ENCODE results near the gene GFOD1.

GRCh38 chr6:13357551-13358075 lies 129.8 kb downstream of the GFOD1 start:
- no peak for TF ChIP-seq CHD4 (IDR thresholded peaks at IDR 0.05)
- no peak for TF ChIP-seq CTCF (IDR thresholded peaks at IDR 0.05 in 2 of 3, conservative IDR thresholded peaks at IDR 0.05 in 1 of 3; ENCODE audit: control insufficient read depth in 2 of 3, extremely low read depth in 1 of 3, insufficient read depth in 1 of 3, low read depth in 3 of 3, low read length in 3 of 3)
- no peak for TF ChIP-seq NFXL1 (IDR thresholded peaks at IDR 0.05; ENCODE audit: borderline replicate concordance)
- no peak for TF ChIP-seq JUNB (IDR thresholded peaks at IDR 0.05)
- no peak for TF ChIP-seq SMC3 (IDR thresholded peaks at IDR 0.05; ENCODE audit: borderline replicate concordance, low read length)
- TF ChIP-seq ZBTB33 (IDR thresholded peaks at IDR 0.05): no peak
- TF ChIP-seq MAX (IDR thresholded peaks at IDR 0.05; ENCODE audit: low read depth, low read length): no peak
- no peak for TF ChIP-seq TCF12 (IDR thresholded peaks at IDR 0.05; ENCODE audit: low read depth, low read length)
- TF ChIP-seq YBX1 (IDR thresholded peaks at IDR 0.05): no peak
- TF ChIP-seq REST (IDR thresholded peaks at IDR 0.05; ENCODE audit: low read depth, low read length): no peak
- no peak for TF ChIP-seq ZNF384 (IDR thresholded peaks at IDR 0.05; ENCODE audit: borderline replicate concordance, low read depth, low read length)
- no peak for TF ChIP-seq TBL1XR1 (IDR thresholded peaks at IDR 0.05; ENCODE audit: low read depth, low read length)
- no peak for TF ChIP-seq SP1 (IDR thresholded peaks at IDR 0.05; ENCODE audit: low read depth, low read length)
- no peak for TF ChIP-seq RB1 (IDR thresholded peaks at IDR 0.05; ENCODE audit: borderline replicate concordance)

All from GM12878 (cell line).